ENCODE measurements around the gene ZFHX3. TPM values are rescaled to one million over a fixed set of nuclear protein-coding genes. Genes with fewer than 3 reads are reported as not detected.
"Not testable (repeated sequence)": the region's sequence is repeated elsewhere in the genome, so short reads cannot be mapped to it uniquely, and the experiment has no call there.

The ZFHX3 gene
- total RNA-seq, 2 donors from 2014 or later = 57.7 to 70.1 TPM

GRCh38 chr16:72989579-72990551 is 58.1 kb downstream of the ZFHX3 start:
- H3K4me1 ChIP-seq (ENCODE audit: control insufficient read depth in 1 of 2, low read depth in 2 of 2) = peaks cover 56 to 96% of the 10 kb centered on the region in 2 donors
- H3K27ac ChIP-seq = peak overlapping the region; percentile 83 to 91

GRCh38 chr16:72989203-72989578 is 58.7 kb downstream of the ZFHX3 start:
- H3K9me3 ChIP-seq; DNase-seq (ENCODE audit: low spot score); ATAC-seq (ENCODE audit: insufficient number of reproducible peaks, low FRiP score, low read depth); H3K36me3 ChIP-seq; H3K27me3 ChIP-seq (replicated peaks; ENCODE audit: insufficient read depth): not testable (repeated sequence)
- peak overlapping the region; percentile 51 for H3K4me3 ChIP-seq
- H3K27ac ChIP-seq = peak overlapping the region; percentile 83 to 91
- peaks cover 57 to 94% of the 10 kb centered on the region in 2 donors for H3K4me1 ChIP-seq (ENCODE audit: control insufficient read depth in 1 of 2, low read depth in 2 of 2)

More at GRCh38 chr16:72989579-72990551, 58.1 kb downstream of the ZFHX3 start:
- Histone ChIP-seq H3K4me3 (peak overlapping the region; percentile 51), H3K9me3 (no peaks in the 10 kb centered on the region), H3K36me3 (no peaks in the 10 kb centered on the region), H3K27me3 (replicated peaks; ENCODE audit: insufficient read depth) (no peaks in the 10 kb centered on the region)
- TF ChIP-seq CTCF (IDR thresholded peaks at IDR 0.05) = no peak
- ATAC-seq (ENCODE audit: insufficient number of reproducible peaks, low FRiP score, low read depth) (peak; percentile 79), DNase-seq (ENCODE audit: low spot score) (peak; percentile 73)

GRCh38 chr16:72988569-72988968 is 59.4 kb downstream of the ZFHX3 start:
- Histone ChIP-seq H3K36me3 (no peaks in the 10 kb centered on the region), H3K27ac (peak overlapping the region; percentile 83 to 91), H3K4me3 (no peak overlapping the region), H3K27me3 (replicated peaks; ENCODE audit: insufficient read depth) (no peaks in the 10 kb centered on the region), H3K9me3 (no peaks in the 10 kb centered on the region), H3K4me1 (ENCODE audit: control insufficient read depth in 1 of 2, low read depth in 2 of 2) (peaks cover 57 to 96% of the 10 kb centered on the region in 2 donors)
- no peak for ATAC-seq (ENCODE audit: insufficient number of reproducible peaks, low FRiP score, low read depth)
- no peak for TF ChIP-seq CTCF (IDR thresholded peaks at IDR 0.05)
- DNase-seq (ENCODE audit: low spot score) = no peak

- Histone ChIP-seq H3K27me3 (replicated peaks; ENCODE audit: insufficient read depth) (no peaks in the 10 kb centered on the region), H3K4me1 (ENCODE audit: control insufficient read depth in 1 of 2, low read depth in 2 of 2) (peaks cover 57 to 96% of the 10 kb centered on the region in 2 donors), H3K36me3 (no peaks in the 10 kb centered on the region), H3K4me3 (no peak overlapping the region), H3K27ac (peak overlapping the region; percentile 83 to 91), H3K9me3 (no peaks in the 10 kb centered on the region)
- no peak for TF ChIP-seq CTCF (IDR thresholded peaks at IDR 0.05)
- ATAC-seq (ENCODE audit: insufficient number of reproducible peaks, low FRiP score, low read depth) = no peak
- no peak for DNase-seq (ENCODE audit: low spot score)
Observed at GRCh38 chr16:72987480-72987901, 60.4 kb downstream of the ZFHX3 start.

GRCh38 chr16:72985995-72986394 is 61.9 kb downstream of the ZFHX3 start:
- H3K36me3 ChIP-seq = no peaks in the 10 kb centered on the region
- no peaks in the 10 kb centered on the region for H3K27me3 ChIP-seq (replicated peaks; ENCODE audit: insufficient read depth)
- H3K4me3 ChIP-seq = no peak overlapping the region
- H3K27ac ChIP-seq = peak overlapping the region; percentile 83 to 91
- ATAC-seq (ENCODE audit: insufficient number of reproducible peaks, low FRiP score, low read depth) (no peak), DNase-seq (ENCODE audit: low spot score) (no peak)
- no peaks in the 10 kb centered on the region for H3K9me3 ChIP-seq
- TF ChIP-seq CTCF (IDR thresholded peaks at IDR 0.05) = no peak
- H3K4me1 ChIP-seq (ENCODE audit: control insufficient read depth in 1 of 2, low read depth in 2 of 2) = peaks cover 47 to 86% of the 10 kb centered on the region in 2 donors
